ENCODE data around the gene PPARG.

PPARG gene

DNA sequence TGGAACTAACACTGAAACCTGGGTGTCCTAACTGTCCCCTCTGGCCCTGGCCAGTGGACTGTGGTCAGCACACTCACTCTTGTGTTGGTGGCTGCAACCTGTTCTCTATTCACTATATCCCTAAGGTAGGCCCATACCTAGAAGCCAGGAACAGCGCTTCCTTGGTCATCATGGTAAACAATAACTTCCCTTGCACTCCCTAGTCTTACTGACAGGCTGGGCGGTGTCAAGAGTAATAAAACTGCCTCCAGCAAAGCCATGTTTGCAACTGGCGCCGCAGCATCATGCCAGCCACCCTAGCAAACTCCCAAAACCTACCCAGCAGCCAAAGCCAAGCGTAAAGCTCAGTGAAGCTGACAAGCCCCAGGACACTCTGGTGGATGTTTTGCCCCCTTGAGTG, 132.3 kb downstream of the PPARG start:
- no peak for TF ChIP-seq CTCF (IDR thresholded peaks at IDR 0.05; ENCODE audit: borderline replicate concordance, insufficient read depth, low read depth, low read length)
- no peak overlapping the region for H3K4me3 ChIP-seq (ENCODE audit: low read depth, low read length)

DNA sequence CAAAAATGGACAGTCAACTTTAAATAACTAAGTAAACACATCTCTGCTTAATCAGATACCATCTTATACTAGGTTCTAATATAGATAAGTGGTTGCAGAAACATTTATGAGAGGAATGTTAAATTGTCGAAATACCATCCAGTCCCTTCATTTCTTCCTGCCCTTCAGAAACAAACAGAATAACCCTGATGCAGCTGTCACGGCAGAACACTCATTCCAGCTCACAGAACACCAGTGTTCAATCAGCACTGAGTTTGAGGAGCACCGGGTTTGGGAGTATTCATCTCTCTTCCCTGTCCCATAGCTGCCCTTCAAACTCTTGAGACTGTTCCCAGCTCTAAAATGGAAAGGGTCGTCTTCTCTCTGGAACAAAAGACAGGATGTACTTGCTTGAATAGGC, 134.3 kb downstream of the PPARG start:
- no peak overlapping the region for H3K4me3 ChIP-seq (ENCODE audit: low read depth, low read length)
- no peak for TF ChIP-seq CTCF (IDR thresholded peaks at IDR 0.05; ENCODE audit: borderline replicate concordance, insufficient read depth, low read depth, low read length)

DNA sequence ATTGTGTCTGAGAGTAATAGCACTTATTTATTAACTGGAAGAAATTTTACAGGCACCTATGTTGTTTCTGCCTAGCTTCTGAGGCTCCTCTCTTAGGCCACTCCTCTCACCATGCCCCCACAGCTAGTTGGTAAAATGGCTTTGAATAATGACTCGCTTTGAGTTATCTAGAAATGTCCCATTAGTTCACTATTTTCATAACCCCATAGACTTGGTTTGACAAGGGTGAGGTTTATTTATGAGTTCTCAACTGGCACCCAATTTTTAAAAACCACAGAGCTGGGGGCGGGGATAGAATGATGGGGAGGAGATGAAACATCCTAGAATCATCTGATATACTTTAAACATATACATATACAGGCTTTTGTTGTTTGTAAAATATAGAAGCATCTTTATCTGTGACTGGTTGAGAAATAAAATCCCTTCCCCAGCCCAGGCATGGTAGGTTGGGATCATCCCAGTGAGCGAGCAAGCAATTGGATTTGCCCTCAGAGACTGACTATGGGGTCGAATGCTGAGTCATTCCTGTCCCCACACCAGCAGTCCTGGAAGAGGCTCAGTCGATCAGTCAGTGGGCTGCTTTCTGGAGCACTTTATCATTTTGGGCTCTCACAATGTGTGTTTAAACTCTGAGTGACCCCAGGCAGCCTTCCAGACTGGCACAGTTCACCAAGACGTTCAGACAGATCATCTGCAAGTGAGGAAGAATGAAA, 135.2 kb downstream of the PPARG start:
- no peak overlapping the region for H3K4me3 ChIP-seq (ENCODE audit: low read depth, low read length)

GRCh38 chr3:12424635-12425319, 135.9 kb downstream of the PPARG start:
- H3K4me3 ChIP-seq (ENCODE audit: low read depth, low read length) = no peak overlapping the region
- TF ChIP-seq CTCF (IDR thresholded peaks at IDR 0.05; ENCODE audit: borderline replicate concordance, insufficient read depth, low read depth, low read length) = no peak

More for the DNA sequence above, 135.2 kb downstream of the PPARG start:
- no peak for TF ChIP-seq CTCF (IDR thresholded peaks at IDR 0.05; ENCODE audit: borderline replicate concordance, insufficient read depth, low read depth, low read length)

DNA sequence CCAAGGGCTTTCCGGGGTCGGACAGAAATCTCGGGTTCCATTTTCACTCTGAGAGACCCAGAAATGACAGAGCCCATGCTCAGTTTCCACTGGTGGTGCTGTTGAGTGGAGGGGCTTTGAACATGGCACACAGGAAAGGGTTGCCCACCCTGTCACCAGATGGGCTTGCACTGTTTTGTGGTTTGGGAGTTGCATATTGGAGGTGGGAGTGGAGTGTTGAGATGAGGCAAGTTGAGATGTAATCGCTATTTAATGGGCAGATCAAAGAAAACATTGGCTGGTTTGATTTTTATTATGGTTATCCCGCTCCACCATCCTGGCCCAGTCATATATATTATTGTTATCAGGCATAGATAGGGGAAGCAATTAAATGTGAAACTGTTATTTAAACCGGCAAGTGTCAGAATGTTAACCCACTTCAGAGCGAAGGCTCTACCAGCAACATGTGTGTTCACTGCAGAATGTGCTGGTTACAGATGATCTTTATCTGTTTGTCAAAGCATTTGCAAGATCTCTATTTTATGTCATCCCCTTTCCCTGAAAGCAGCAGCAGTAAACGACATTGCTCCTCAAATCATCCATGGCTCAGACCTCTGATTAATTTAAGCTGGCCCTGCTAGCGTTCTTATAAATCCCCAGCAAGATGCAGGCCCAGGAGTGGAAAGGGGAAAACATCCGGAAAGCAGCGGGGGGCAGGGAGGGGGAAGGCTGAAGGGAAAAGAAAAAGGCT, 137.1 kb downstream of the PPARG start:
- no peak for TF ChIP-seq CTCF (IDR thresholded peaks at IDR 0.05; ENCODE audit: borderline replicate concordance, insufficient read depth, low read depth, low read length)
- H3K4me3 ChIP-seq (ENCODE audit: low read depth, low read length) = no peak overlapping the region

- TF ChIP-seq CTCF (IDR thresholded peaks at IDR 0.05; ENCODE audit: borderline replicate concordance, insufficient read depth, low read depth, low read length) = no peak
- no peak overlapping the region for H3K4me3 ChIP-seq (ENCODE audit: low read depth, low read length)
These were observed 138.7 kb downstream of the PPARG start for GRCh38 chr3:12427551-12427950.
